Neural cell (in vitro differentiated cells): ENCODE data around the gene OBSL1.

Experiments
- CTCF ChIP-seq: fragments of 450-650 bp; IDR thresholded peaks from 2 replicates; pipeline ENCODE4 v1.5.1; 2014; ENCODE audit warnings: antibody characterized with exemption, mild to moderate bottlenecking, moderate library complexity; ENCODE audit not compliant: poor library complexity, severe bottlenecking
- EP300 ChIP-seq: fragments of 450-650 bp; conservative IDR thresholded peaks from 2 replicates; pipeline ENCODE4 v1.6.1; 2014; ENCODE audit warnings: antibody characterized with exemption, mild to moderate bottlenecking, moderate library complexity; ENCODE audit not compliant: poor library complexity, severe bottlenecking
- EZH2 ChIP-seq: fragments of 200-600, 300-800 bp; shearing (Covaris generic), sonication (generic); IDR thresholded peaks from 2 replicates; pipeline ENCODE4 v1.6.1; 2014; ENCODE audit warnings: antibody characterized with exemption, low read length, borderline replicate concordance, mild to moderate bottlenecking; ENCODE audit not compliant: insufficient read depth, poor library complexity, severe bottlenecking
- POLR2AphosphoS5 ChIP-seq: IDR thresholded peaks from 2 replicates; pipeline ENCODE4 v1.6.1; 2012
- RAD21 ChIP-seq: fragments of 450-650 bp; conservative IDR thresholded peaks from 2 replicates; pipeline ENCODE4 v1.6.1; 2014; ENCODE audit warnings: antibody characterized with exemption, mild to moderate bottlenecking, moderate library complexity
- SMC3 ChIP-seq: fragments of 450-650 bp; conservative IDR thresholded peaks from 2 replicates; pipeline ENCODE4 v1.6.1; 2014; ENCODE audit warnings: antibody characterized with exemption, mild to moderate bottlenecking, moderate library complexity; ENCODE audit not compliant: poor library complexity
- TAF1 ChIP-seq: IDR thresholded peaks from 2 replicates; pipeline ENCODE4 v1.6.1; 2012; ENCODE audit warnings: low read depth

- TF ChIP-seq CTCF (no peak), POLR2AphosphoS5 (no peak), RAD21 (no peak), TAF1 (no peak), EZH2 (no peak), SMC3 (no peak), EP300 (no peak)
These were observed 1.7 kb downstream of the OBSL1 start for GRCh38 chr2:219569635-219570034.
